Stimulated activated CD8-positive, alpha-beta memory T cell treated with anti-CD3 and anti-CD28 coated beads, Interleukin-12 subunit alpha, Interleukin-12 subunit beta, amount 100 ng/mL, for 24 hours (primary cell): ENCODE measurements around the gene ALDH1A3.

Experiments
- DNase-seq: peaks from one replicate; pipeline ENCODE4 v3.0.0-alpha.2; 2020; ENCODE audit errors: extremely low read depth

Gene ALDH1A3

DNA sequence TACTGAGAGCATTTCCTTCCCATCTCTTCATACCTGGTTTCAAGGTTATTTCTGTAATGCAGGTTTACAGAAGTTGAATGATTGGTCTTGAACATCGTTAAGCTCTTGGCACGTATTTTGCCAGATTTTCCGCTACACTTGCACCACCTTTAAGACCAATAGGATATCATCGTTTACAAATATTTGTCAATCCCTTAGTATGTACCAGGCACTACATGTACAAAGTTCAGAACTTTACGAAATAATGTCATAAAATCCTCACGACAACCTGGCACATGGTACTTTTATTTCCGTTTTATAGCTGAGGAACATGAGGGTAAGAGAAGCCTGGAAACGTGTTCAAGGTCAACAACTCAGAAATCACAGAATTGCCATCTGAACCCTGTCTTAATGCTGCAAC lies 45.8 kb downstream of the ALDH1A3 start:
- no peak for DNase-seq

DNA sequence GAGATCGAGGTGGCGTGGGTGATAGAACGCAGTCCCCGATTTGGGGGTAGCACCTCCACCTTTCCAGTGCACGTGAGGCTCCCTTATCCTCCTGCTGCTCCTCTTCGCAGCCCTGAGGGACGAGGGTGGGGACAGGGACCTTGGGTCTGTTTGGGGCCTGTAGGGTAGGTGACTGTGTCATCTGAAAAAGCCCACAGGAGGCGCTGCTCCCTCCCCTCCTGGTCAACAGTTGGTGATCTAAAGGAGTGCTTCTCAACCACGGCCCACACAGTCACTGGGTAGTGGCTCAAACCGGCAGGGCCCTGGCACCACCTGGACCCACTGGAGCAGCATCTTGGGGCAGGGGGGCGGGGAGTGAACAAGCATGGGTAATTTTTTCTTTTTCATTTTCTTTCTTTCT lies 46.6 kb downstream of the ALDH1A3 start:
- no peak for DNase-seq

DNA sequence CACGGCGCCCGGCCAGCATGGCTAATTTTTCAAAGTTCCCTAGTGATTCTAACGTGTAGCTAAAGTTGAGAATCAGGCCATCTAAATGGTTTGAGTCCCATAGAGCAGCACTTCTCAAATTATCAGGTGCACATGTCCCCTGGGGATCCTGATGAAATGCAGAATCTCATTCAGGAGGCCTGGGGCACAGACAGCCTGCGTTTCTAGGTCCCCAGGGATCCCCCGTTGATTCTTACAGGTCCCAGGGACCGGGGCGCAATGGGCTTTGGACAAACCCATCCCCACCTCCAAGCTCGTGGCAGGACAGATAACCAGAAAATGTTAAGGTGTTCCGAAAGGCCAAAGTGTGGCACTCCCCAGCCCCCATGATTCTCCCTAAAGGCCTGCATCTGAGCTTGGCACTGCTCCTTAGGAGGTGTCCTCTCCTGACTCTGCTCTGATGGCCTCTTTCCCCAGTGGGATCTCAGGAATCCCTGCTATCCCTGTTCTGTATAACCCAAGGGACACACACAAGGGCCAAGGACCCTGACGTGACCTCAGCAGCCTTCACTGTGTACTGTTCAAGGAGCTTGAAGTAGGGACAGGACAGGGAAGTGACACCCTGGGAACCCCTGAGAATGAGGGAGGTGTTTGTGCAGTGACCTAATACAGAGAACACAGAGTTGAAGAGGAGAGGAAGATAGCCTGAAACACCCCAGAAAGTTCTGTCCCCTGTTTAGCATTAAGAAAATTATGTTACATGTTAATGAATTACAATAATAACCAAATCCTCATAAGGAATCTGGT lies 47.5 kb downstream of the ALDH1A3 start:
- DNase-seq: no peak

DNA sequence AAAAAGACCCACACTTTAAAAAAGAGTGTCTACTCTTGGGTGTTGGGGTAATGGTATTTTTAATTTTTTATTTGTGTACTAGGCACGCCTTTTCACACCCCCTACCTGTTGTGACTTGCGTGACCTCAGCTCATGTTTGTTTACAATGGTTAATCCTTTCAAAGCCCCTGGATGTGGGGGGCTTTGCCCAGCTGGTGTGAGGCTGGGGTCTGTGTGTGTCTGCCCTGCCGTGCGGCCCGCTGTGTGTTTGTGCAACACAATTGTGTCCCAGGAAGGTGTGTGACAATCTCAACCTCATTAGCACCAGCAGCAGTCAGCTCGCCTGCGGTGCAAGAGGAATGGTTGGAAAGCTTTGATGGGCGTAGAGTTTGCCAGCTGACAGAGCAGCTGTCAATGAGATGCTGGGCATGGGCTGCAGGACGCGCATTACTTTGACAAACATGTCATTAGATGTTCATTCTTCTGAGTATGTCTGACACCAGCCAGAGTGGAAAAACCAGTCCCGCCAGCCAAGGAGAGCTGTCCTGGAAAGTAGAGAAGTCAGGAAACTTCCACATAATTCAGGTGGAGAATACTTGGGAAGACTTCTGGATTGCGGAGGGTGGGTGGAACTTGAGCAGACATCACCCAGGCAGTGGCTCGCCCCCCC lies 49.1 kb downstream of the ALDH1A3 start:
- DNase-seq: no peak

DNA sequence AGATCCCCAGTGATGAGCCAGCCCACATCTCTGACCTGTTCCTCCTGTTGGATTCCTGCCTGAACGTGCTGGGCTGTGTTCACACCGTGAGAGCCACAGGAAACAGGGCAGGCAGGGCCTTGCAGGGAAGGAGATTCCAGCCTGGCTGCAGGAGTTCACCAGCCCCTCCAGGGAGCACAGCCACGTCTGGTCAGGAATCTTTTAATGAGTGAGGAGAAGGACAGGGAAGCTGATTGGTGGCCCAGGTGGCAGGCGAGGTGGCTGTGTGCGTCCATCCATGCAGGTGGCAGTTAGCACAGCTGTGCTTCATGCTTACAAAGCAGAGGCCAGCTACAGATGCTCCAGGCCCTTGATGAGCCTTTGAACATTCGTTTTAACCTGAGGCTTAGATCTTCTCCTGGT lies 50.0 kb downstream of the ALDH1A3 start:
- DNase-seq: no peak

DNA sequence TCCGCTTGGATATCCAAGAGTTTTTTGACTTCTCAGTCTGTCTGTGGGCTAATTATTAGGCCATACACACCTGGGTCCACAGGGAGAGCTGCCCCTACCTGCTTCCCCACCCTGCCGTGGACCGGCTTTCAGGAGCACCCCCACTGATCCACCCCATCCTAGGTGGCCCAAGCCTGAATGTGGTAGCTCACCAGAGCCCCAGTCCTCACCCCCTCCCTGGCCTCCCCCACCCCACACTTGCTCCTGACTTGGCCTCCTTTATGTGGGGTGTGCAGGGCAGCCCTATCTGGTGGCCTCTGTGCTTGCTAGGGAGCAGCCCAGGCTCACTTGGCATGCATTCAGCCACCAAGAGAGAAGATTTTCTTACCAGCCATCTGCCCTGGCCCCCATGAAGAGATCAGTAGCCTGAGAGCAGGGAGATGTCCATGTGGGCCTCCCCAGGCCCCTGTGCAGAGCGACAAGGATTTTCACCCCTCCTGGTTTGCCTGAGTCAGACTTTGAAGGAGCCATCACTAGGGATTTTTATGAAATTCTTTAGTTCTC lies 50.7 kb downstream of the ALDH1A3 start:
- no peak for DNase-seq

DNA sequence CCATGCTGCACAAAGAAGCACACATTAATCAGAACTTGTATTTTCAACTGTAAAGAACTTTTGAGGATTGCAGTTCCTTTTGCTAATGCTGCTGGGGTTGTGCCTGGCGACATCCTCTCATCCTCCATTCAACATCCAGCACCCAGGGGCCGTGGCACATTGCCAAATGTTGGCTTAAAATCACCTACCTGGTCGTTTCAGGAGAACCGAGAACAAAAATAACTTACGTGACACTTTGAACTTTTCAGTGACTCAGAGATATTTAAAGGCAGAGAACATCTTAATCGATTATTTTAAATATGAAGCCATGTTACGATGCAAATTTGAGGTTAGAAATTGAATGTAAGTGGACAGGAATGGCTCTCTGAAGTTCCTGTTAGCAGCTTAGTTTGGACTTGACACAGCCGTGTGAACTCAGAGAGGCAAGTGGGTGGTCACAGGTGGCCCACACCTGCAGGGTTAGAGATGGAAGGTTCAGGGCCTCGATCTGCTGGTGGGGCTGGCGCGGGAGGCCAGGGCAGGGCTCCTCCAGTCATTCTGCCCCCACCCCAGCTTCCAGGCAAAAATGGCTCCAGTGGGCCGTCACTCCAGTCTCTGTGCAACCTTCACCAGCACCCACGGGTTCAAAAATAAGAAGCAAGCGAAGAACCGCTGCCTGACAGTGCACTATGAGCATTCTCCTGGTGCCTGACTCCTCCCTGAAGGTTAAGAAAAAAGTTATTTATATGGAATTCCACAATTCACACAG lies 51.7 kb downstream of the ALDH1A3 start:
- no peak for DNase-seq

DNA sequence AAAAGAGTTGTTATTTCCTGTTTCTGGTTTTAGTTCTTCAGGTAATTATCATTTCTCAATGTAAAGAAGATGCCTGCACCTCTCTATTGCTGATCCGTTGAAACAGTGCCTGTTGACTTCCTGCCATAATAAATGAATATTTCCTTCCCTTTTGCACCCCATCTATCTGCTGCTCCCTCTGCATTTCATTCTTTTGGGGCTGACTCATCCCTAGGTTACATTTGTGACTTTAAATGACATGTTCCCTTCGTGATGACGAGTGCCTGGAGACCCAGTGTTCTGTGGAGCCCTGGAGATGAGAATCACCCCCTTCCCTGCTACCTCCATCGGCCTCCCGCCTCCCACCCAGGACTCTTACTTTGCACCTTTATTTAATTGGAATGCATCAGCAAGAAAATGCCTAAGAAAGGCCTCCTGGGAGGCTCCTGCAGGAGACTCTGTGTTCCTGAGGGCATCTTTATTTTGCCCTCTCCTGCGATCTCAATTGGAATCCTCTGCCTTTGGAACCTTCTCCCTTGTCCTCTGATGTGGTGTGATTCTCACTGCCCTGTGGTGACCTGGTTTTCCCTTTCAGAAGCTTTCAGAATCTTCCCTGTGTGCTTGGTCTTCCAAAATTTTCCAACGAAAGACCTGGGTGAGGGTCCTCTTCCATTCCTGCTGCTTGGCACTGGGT lies 53.2 kb downstream of the ALDH1A3 start:
- no peak for DNase-seq

DNA sequence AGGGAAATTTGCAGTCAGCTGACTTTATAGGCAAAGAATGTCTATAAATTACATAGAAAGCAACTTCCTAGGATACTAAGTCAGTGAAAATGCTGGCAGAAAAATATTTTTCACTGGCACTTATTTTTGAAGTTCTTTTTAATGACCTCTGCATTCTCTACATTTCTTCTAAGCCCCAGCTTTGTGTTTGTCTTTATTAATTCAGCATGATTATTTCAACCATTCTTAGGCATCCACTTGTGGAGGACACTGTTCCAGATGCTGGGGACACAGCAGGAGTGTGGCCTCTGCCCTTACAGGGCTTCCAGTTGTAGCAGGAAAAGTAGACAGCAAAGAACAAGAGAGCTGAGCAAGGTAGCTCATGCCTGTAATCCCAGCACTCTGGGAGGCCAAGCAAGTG lies 54.5 kb downstream of the ALDH1A3 start:
- DNase-seq: no peak

DNA sequence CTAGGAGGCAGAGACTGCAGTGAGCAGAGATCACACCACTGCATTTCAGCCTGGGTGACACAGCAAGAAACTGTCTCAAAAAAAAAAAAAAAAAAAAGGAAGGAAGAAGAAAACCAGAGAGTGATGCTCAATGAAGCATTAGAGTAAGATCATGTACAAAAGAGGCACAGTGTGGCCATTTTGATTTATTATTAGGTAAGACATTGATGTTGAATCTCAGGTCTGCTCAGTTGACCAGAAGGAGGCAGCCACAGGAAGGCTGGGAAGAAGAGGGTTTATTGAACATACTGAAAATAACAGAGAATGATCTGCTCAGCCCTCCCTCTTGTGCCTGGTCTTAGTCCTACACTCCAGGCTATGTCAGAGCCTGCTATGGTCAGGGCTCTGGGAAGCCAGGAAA lies 55.1 kb downstream of the ALDH1A3 start:
- no peak for DNase-seq

DNA sequence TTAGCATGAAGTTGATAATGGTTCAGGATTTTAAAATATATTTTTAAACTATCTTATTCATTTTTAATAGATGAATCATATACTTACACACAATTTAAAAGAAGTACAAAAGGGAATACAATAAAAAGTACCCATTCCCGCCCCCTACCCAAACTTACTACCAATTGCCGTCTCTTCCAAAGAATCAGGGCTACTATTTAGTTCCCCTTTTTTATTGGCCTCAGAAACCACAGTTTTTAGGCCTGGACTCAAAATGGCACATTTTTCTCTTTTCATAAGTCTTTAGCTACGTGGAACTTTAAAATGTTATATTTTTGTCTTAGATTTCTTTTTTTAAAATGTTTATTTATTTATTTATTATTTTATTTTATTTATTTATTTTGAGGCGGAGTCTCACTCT lies 57.5 kb downstream of the ALDH1A3 start:
- no peak for DNase-seq

DNA sequence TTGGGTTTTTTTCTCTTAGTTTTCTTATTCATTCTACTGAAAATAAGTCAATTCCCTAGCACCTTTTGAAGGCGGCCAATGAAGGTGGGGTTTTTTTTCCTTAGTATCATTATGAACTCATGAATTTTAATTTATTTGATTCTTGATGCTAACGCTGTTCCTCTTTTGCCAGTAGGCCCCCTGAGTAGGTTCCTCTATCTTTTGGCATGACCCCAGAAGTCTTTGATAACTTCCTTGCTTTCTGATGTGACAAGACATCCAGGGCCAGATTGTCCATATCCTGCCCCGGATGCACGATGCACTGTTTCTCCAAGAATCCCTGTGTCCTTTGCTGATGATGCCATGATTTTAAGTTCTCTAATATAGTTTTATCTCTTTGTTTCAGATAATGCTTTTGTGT lies 60.2 kb downstream of the ALDH1A3 start:
- no peak for DNase-seq

DNA sequence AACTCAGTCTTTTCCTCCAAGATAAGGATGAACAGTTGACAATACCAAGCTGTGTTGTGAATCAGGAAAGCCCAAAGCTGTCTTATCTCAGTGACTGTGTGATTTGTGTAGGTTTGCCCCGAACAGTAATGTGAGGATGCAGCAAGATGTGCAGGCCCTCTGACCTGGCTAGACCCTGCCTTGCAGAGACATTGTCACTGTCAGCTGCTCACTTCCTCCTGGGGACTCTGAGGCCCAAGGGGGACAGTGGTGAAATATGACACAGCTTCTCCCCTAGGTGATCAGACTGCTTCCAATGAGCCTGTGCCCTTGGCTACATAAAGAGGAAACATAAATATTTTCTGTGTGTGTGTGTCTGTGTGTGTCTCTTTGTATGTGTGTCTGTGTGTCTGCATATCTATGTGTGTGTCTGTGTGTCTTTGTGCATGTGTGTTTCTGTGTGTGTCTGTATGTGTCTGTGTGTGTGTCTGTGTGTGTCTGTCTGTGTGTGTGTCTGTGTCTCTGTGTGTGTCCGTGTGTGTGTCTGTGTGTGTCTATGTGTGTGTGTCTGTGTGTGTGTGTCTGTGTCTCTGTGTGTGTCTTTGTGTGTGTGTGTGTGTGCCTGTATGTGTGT lies 61.2 kb downstream of the ALDH1A3 start:
- no peak for DNase-seq

DNA sequence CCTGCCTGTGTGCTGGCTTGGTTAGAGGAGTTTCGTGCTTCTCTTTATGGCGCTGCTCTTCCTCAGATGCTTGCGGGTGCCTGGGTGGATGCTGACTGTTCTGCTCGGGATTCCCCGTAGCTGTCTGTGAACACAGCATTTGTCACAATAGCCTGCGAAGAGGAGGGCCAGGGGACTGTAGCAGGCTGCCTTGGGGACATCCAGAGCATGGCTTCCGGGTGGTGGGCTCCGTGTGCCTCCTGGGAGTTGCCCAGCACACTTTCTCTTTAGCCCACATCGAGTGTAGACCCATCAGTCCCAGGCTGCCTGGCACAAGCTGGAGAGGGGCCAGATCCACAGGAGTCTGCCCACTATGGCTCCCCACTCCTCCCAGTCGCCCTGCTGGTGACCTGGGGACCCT lies 61.9 kb downstream of the ALDH1A3 start:
- no peak for DNase-seq

DNA sequence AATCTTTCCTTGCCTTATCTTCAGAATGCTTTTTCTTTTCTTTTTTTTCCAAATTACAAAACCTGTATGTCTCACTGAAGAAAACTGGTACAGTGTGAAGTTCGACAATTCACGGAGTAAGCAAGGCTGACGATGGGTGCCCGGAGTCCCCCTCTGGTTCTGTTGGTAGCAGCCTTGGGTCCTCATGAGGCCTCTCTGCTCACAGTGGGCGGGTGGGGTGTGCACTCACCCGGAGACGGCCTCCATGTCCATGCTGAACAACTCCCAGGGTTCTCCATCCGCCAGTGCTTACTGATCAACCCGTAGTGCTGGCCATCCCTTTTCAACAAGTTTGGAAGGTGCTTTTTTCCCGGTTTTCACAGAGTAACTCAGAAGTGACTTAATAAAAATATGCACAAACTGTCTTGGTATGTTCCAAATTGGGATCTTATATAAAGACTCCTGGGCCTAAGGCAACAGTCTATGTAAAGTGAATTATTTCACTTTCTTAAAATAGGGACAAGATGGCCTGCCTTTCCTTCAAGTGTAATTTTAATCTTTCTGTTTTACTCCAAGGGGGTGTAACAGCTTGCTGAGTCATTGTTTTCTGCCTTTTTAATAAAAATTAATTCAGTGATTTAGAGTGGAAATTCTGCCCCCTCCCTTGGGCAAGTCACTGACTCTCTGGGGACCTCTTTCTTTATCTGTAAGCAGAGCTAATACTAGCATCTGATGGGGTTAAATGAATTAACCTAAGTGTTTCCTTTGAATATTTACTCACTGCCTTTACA lies 63.2 kb downstream of the ALDH1A3 start:
- no peak for DNase-seq

DNA sequence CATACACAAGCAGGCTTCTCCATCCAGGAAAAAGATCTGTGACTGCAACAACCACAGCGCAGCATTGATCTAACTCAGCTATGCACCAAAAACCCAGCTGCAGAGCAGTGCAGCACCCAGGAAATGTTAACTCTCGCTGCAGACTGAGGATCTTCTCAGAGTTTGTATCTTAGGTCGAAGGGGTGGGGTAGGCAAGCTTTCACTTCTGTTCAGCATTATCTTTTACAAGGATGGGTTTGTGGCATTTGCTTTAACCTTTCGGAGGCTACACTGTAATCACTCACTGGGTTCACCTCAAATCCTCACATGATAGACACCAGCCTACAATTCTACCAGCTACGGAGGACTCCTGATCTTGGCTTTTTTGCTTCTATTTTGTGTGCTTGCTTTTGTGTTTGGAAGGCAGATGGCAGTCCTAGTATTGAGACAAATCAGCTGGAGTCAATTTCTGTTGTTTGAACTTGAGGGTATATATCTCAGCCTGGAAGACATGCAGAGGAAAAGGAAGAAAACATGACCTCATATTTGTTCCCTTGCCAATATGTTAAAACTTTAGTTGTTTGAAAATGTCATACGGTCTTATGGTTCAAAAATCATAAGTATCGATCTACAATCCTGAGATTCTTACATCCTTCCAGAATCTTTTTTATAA lies 64.7 kb downstream of the ALDH1A3 start:
- DNase-seq: no peak

DNA sequence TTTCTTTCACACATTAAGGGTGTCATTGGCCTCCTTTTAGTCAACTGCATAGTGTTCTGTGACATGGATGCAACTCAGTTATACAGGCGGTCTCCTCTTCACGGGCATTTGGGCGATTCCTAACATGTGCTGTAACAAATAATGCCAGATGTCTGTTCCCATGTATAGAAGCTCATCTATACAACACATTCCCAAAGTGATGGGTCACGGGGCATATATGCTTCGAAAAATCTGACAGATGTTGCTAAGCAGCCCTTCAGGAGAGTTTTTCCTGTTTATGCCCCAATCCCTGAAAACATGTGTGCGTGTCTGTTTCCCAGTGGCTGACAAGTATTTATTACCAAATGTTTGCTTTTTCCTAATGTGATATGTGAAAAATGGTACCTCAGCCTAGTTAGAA lies 65.4 kb downstream of the ALDH1A3 start:
- DNase-seq: no peak

DNA sequence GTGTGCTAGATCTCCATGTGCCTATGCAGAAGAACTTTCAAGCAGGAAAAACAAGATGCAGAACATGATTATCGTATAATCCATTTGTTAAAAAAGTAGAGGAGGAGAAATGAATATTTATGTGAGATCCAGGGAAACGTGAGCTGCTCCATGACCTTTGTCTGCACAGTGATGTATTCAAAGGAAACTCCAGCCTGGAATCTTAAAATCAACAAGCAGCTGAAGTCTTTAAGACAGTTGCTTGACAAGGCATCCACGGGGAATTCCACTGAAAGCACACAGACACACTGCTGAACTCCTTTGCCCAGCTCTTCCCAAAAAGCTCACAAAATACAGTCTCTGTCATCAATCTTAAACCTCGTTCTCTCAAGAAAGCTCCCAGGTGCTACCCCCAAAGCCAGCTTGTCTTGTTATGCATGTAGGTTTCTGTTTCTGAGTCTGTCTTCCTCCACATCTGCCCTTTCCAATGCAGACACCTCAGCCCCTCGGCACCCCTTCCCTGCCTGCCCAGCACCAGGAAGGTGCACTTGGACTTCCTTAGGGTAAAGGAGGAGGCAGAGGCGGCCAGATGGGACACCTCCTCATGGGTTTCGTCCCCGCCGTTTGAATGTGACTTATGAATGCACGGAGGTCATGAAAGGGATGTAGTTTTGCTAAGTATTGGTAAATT lies 68.3 kb downstream of the ALDH1A3 start:
- no peak for DNase-seq

DNA sequence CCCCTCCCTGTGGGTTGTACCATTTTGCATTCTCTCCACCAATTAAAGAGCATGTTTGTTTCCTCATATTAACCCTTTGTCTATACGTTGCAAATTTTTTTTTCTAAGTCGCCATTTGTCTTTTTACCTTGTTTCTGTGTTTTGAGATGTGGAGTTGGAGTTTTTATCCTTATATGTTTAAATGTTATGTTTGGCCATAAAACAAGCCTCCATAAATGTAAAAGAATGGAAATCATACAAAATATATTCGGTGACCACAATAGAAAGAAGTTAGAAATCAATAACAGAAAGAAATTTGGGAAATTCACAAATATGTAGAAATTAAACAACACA lies 68.8 kb downstream of the ALDH1A3 start:
- DNase-seq: no peak

DNA sequence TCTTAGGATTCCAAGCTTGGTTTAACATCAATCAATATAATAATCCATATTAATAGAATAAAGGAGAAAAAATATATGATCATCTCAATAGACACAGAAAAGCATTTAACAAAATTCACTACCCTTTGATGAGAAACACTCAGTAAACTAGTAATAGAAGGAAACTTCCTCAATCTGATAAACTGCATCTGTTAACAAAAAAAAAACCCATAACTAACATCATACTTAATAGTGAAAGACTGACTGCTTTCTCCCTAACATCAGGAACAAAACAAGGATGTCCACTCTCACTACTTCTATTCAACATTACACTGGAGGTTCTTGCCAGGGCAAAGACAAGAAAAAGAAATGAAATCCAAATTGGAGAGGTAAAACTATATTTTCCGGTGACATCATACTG lies 70.1 kb downstream of the ALDH1A3 start:
- DNase-seq: no peak
